HG02981 (cell line): ENCODE data around the gene LRRC56.

Source experiments
- ATAC-seq: cut with Tn5 transposase; IDR thresholded peaks from one replicate; pipeline ENCODE4 v1.9.1; 2021; ENCODE audit warnings: mild to moderate bottlenecking, moderate library complexity; ENCODE audit not compliant: unreplicated experiment

Gene LRRC56

DNA sequence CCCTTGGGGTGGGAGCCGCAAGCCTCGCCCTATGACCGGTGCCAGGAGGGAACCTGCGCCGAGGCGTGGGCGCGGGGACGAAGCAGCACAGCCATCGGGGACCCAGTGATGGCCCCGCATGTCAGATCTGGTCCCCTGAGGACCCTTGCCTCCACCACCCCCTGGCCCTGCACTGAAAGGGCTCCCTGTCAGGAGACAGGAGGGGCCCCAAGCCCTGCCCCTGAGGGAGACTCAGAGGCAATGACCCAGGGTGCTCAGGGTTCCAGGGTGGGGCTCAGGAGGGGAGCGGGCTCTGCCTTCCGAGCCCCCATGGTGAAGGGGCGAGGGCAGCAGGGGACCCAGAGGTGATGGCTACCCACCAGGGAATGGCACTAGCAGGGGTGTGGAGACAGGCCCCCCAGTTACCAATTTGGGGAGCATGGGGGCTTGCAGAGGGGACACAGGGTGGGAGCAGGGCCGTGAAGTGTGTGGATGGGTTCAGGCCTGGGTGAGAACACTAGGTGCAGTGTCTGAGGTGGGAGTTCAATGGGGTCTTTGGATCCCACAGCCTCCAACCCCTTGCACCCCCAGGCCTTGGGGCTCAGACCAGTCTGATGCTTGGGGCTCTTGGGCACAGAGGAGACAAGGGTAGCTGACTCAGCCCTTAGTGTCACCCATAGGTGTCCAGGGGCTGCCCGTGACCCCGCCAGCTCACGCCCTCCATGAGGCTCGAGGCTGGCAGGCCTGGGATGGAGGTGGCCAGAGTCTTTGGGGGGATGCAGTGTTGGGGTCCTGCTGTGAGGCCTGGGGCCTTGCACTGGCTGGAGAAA lies 499 bp downstream of the LRRC56 start:
- no peak for ATAC-seq

DNA sequence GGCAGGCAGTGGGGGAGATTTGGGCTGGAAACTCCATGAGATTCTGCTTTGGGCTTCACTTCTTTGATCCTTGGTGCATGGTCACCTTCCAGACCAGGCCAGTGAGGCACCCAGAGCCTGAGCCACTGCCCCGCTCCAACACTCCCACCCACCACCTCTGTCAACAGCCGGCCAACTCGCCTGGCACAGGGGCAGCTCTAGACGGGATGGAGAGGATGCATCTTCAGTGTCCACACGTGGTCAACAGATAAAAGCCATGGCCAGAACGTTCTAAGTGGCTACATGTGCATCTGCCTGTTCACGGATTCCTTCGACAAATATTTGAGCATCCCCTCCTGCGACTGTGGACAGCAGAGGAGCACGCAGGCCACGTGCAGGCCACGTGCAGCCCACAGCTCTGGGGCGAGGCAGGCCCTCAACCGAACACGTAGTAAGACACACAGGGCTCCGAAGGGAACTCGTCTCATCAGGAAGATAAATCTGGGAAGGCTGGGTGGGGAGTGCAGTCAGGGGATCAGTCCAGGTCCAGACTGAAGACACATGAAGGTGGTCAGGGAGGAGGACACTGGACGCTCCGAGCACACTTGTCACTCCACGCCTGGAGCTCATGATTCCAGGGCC lies 1.2 kb downstream of the LRRC56 start:
- no peak for ATAC-seq

DNA sequence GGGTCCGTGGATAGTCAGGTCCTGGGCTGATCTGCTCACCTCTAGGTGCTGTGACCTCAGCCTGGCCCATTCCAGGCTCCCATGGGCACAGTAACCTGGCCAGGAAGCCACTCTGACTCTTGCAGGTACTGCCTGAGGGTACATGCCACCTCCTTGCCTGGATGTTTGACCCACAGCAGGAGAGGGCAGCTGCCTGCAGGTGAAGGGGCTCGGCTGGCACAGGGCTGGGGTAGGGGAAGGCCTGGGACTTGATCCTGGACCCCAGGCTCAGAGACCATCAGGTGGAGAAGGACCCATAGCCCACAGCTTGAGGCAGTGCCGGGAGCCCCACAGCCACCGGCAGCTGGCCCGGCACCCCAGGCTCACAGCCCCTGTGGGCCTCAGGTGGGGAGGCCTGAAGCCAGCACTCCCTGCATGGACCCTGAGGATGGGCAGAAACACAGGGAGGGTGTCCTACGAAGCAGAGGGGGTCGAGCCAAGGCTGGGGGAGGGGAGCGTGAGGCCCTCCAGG lies 2.7 kb downstream of the LRRC56 start:
- no peak for ATAC-seq

DNA sequence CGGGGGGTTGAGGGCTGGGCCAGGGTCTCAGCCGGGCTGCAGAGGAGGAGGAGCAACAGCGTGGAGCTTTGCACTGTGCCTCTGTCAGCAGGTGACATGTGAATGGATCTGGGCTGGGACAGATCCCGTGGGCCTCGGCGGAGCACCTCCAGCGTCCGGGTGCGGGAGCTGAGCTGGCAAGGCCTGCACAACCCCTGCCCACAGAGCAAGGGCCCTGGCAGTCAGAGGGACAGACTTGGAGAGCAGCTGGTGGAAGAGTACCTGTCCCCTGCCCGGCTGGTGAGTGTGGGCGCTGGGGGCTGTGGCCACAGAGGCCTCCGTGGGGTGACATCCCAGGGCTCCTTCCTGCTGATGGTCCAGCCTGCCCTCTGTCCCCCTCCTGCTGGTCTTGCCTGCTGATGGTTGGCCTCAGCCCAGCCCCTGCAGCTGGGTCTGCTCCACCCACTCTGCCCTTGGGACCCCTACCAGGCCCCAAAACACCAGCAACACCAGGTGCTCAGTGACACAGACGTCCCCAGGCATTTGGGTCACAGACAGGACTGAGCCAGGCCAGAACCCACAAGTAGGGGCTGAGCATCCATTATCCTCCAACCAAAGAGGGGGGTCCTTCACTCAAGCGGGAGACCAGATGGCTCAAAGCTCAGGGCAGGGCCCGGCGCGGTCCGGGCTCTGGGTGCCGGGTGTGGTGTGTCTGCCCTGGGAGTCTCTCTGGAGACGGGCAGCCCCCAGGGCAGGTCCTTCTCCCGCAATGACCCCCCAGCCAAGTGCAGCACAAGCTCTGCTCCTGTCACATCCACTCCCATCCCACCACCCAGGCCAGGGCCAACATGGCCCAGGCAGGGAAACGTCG lies 3.5 kb downstream of the LRRC56 start:
- ATAC-seq: no peak

DNA sequence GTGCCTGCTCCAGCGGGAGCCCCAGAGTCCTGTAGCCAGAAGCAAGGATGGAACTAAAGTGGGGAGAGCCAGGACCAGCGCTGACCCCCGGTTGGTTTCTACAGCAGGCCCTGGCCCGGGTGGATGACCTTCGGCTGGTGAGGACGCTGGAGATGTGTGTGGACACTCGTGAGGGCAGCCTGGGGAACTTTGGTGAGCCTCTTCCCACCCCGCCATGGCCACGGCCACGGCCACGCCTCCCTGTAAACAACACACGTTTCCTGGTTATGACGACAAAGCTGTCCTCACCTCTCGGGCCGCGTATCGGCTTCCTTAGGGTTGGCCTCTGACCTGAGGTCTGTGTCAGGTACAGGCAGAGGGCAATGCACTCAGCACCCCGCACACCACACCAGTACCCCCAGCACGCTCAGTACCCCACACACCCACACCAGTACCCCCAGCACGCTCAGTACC lies 4.1 kb downstream of the LRRC56 start:
- ATAC-seq: no peak

DNA sequence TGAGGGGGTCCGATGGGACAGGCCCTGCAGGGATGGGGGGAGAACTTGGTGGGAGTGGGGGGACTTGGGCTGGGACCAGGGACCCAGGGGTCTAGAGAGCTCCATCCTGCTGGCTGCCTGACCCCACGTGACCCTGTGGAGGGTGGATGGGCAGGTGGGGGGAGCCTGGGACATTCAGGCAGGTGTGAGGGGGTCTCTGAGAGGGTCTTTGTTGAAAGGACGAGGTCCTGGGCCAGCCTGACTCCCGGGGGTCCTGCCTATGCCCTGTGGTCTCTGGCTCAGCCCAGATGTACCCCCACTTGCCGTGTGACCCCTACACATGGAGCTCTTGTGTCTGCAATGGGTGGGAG lies 7.5 kb downstream of the LRRC56 start:
- no peak for ATAC-seq

DNA sequence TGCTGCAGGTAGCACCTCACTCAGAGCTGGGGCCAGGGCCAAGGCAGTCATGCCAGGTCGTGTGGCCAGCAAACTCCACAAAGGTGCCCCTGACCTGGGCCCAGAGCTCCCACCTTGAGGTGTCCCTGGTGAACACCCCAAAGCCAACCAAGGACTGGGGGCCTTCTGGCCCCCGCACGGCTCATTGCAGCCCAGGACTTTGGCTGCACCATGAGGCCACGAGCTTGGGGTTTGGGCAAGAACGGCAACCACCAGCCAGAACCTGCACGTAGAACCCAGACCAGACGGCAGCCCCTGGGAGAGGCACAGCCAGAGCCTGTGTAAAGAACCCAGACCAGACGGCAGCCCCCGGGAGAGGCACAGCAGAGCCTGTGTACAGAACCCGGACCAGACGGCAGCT lies 7.8 kb downstream of the LRRC56 start:
- no peak for ATAC-seq

DNA sequence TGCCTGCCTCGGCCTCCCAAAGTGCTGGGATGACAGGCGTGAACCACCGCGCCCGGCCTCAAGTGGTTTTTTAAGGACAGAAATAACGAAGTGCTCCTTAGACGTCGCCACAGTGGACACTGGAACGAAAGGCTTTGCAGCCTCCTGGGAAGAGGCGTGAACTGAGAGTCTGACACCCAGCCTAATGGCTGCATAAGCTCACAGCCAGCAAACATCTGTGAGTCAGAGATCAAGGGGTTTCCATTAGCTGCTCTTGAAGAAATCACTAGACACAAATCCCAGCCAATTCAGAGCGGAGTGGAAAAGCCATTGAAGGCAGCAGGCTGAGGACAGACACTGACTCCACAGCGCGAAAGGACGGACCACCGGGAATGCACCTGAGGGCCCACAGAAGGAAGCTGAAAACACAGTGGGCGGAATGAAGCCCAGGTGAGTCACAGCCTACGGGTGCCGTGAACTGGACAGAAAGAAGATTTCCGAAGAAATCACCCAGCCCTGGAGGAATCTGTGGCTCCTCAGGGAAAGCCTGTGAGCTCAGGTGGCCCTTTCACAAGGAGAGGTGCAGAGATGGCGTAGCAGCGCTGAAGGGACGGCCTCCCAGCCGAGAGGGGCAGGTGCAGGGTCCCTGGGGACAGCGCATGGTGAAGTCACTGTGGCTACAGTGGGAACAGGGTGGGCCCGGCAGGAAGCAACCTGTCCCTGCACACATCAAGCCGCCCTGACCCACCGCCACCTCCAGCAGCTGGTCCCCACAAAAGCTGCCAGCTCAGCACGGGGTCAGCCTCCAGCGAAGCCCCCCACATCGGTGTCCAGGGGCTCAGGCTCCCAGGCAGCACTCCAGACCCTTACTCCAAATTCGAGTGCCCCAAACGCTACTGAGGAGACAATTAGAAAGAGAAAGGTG lies 11.6 kb downstream of the LRRC56 start:
- no peak for ATAC-seq

DNA sequence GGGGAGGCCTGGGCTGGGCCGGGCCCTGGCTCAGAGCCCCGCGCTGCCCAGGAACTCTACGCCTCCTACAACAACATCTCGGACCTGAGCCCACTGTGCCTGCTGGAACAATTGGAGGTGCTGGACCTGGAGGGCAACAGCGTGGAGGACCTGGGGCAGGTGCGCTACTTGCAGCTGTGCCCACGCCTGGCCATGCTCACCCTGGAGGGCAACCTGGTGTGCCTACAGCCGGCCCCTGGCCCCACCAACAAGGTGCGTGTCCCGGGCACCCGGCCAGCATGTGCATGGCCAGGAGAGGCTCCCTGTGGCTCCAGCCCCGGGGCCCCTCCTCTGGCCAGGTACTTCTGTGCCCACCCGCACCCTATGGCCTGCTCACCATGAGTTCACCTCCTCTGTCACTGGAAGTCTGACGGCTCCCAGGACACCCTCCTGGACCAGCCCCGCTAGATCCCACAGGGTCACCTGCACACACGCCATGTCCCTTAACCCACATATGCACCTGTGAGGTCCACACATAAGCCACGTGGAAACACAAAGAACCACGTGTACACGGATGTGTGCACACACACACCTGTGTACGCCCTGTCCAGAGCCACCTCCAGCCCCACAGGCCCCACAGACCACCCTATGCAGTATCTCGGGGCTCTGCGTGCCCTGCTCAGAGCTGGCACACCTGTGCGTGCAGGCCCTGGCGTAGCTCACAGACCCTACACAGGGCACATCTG lies 12.9 kb downstream of the LRRC56 start:
- no peak for ATAC-seq

DNA sequence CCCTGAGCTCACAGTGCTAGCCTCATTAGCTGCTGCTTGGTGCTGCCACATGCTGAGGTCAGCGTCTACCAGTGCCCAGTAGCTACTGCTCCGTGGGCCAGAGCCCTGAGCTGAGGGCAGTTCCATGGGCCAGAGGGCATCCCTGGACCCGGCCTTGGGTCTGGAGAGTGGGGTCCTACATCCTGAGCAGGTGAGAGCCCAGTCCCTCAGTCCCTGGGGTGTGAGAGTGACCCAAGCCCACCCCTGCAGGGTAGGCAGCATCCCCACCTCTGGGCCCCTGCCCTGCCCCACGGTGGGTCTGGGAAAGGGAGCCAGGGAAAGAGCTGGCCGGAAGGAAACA lies 13.4 kb downstream of the LRRC56 start:
- no peak for ATAC-seq

DNA sequence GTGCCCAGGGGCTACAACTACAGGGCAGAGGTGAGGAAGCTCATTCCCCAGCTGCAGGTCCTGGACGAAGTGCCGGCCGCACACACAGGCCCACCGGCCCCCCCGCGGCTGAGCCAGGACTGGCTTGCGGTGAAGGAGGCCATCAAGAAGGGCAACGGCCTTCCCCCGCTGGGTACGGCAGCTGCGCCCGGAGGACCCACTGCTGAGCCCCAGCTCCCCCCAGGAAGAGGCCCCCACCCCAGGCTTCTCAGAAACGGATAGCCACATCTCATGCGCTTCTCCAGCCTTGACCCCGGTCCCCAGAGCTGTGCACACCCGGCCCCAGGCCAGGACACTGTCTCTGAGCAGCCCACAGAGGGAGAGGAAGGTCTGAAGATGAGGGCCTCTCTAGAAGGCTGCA lies 13.8 kb downstream of the LRRC56 start:
- ATAC-seq: no peak

DNA sequence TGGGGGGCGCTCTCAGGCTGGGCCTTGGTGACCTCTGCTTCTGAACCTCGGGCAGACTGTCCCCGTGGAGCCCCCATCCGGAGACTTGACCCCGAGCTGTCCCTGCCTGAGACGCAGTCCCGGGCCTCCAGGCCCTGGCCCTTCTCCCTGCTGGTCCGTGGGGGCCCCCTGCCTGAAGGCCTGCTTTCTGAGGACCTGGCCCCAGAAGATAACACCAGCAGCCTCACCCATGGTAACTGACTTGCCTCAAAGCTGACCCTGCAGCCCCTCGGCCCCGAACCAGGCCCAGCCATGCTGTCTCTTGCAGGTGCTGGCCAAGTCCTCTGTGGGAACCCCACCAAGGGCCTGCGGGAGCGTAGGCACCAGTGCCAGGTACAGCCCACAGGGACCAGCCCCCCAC lies 14.3 kb downstream of the LRRC56 start:
- no peak for ATAC-seq

DNA sequence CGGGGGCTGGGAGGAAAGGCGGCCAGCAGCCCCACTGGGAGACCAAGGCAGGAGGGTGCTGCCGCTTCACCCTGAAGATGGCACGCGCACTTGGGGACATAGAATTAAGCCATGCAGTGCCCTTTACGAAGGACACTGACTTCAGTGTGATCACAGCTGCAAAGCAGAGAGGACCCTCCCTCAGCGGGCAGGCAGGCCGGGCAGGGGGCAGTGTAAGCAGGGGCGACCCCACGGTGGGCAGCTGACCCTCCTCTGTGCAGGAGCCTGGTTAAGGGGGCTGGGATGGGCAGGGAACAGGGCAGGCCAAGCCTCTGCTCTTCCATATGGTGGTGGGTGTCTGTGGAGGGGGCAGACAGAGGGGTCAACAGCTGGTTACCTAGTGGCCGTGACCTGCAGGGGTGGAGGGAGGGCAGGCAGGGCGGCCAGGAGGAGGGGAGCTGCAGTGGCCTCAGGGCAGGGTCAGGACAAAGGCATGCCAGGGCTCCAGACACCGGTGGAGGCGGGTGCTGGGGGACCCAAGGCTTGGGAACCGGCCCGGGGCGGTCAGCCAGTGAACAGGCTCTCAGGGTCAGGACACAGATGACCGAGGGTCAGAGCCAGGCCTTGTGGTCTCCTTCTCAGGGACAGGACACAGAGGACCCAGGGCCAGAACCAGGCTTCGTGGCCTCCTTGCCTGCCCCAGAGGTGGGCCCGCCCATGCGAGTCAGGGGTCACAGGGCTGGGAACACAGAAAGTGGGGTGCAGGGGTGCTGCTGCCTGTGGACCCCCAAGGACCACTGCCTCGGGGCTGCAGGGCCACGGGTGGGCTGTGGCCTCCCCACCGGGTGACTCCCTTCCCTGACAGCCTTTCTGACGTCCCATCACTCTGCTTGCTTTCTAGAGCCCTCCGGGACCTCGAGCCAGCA lies 16.0 kb downstream of the LRRC56 start:
- no peak for ATAC-seq

DNA sequence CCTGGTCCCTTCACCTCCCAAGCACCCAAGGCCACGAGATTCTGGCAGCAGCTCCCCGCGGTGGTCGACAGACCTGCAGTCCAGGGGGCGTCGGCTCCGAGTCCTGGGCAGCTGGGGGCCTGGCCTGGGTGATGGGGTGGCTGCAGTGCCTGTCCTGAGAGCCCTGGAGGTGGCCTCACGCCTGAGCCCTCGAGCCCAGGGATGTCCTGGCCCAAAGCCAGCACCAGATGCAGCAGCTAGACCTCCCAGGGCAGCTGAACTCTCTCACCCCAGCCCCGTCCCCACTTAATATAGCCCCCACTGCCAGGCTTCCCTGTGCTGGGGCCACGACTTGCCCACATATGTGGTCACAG lies 16.6 kb downstream of the LRRC56 start:
- ATAC-seq: no peak

DNA sequence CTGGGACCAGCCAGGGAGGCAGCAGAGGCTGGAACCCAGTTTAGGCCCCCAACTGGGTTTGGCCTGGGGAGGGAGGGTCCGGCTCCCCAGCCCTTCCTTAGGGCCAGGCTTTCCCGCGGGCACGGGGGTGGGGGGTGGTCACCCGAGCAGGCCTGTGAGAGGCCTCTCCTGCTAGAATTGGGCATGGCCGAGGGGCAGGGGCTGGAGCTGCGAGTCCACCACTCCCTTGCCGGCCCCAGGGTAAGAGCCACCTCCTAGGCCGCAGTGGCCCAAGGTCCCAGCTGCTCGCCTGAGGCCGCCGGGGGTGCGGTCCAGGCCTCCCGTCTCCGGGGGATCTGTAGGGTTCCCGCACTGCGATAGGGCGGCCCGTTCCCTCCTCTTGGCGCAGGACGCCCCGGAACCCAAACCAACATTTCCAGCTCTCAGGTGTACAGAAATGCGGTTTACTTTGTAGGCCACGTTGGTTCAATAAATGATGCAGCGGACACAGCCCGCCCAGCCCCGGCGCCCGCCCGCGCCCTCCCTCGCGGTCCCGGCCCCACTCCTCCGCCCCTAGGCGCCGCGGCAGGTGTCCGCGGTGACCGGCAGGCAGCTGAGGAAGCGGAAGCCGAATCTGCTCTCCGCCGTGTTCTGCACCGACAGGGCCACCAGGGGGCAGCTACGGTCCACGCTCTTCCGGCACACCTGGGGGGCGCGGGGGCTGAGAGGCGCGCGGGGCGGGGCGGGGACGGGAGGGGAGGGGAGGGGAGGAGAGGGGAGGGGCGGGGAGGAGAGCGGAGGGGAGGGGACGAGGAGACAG lies 17.3 kb downstream of the LRRC56 start:
- ATAC-seq: peak; percentile 69

DNA sequence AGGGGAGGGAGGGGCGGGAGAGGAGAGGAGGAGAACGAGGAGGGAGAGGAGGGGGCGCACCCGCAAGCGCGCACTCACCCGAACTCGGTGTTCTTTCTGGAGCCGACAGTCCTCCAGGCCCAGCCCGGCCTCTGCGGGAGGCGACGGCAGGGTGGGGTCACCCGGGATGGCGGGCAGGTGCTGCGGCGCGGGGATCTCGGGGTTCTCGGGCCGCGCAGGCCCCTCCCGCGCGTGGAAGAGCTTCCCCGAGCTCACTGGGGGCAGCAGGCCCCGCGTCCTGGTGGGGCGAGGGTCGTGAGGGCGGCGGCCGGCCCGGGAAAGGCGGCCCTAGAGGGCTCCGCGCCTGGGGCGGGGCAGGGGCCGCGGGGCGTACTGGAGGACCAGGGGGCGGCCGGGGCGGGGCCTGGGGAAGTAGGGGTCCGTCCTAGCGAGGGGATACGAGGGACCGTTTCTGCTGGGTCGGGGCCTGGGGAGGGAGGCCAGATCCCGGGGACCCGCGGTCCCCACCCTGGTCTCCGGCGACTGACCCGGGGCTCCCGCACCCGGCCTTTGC lies 18.0 kb downstream of the LRRC56 start:
- no peak for ATAC-seq

DNA sequence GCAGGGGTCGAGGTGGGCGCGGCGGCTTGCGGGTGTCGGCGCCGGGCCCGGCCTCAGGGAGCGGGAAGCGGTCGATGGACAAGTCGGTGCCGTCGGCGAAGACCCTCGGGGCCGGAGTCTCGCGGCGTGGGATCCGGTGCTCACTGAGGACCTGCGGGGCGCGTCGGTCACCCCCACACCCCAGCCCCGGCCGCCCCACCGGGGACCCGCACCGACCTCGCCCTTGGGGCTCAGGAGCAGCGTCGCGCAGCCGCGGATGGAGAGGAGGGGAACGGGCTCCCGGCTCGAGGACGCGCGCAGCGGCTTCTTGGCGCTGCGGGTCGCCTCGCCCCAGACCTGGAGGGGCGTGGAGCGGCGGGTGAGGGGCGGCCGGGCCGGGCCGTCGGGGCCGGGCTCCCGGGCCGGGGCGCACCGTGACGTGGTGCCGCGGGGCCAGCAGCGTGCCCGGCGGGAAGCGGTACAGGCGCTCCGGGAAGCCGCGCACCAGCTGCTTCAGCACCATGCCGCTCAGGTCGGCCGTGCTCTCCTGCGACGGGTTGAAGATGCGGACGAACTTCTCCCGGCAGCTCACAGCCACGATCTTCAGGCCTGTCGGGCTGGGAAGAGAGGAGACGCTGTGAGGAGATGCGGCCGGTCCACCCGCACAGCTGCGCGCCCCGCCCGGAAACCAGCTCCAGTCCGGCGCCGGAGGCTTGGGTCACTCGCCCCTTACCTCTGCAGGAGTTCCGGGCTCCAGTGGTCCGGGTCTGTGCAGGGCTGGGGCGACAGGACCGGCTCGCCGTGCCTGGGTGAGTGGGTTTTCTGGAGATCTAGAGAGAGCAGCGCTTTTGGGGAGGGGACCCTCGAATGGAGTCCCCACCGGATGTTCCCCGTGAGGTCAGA lies 18.7 kb downstream of the LRRC56 start:
- ATAC-seq: no peak
